ENCODE data around the gene AKR1A1. TPM values are rescaled to one million over a fixed set of nuclear protein-coding genes. Genes with fewer than 3 reads are reported as not detected.

AKR1A1 gene
- total RNA-seq, 1 donor from 2014 or later, result 214 TPM

GRCh38 chr1:45604239-45604638, 53.6 kb downstream of the AKR1A1 start:
- Mint-ChIP-seq H3K4me3 (ENCODE audit: low read depth) (no peak overlapping the region), H3K36me3 (ENCODE audit: insufficient read depth) (peaks cover 18% of the 10 kb centered on the region), H3K4me1 (ENCODE audit: low read depth) (no peaks in the 10 kb centered on the region), H3K9me3 (ENCODE audit: low read depth) (no peaks in the 10 kb centered on the region), H3K27me3 (no peaks in the 10 kb centered on the region), H3K27ac (no peak overlapping the region)
- TF ChIP-seq CTCF (IDR thresholded peaks at IDR 0.05; ENCODE audit: unreplicated experiment), result no peak
- DNase-seq (ENCODE audit: low spot score, unreplicated experiment), result no peak

- no peak overlapping the region for H3K4me3 Mint-ChIP-seq (ENCODE audit: low read depth)
- no peak for TF ChIP-seq CTCF (IDR thresholded peaks at IDR 0.05; ENCODE audit: unreplicated experiment)
- H3K27ac Mint-ChIP-seq, result no peak overlapping the region
- no peak for DNase-seq (ENCODE audit: low spot score, unreplicated experiment)
- H3K36me3 Mint-ChIP-seq (ENCODE audit: insufficient read depth), result peaks cover 27% of the 10 kb centered on the region
- no peaks in the 10 kb centered on the region for H3K9me3 Mint-ChIP-seq (ENCODE audit: low read depth)
- H3K27me3 Mint-ChIP-seq, result no peaks in the 10 kb centered on the region
- H3K4me1 Mint-ChIP-seq (ENCODE audit: low read depth), result peaks cover 6% of the 10 kb centered on the region
Observed at GRCh38 chr1:45607404-45608074, 56.9 kb downstream of the AKR1A1 start.

GRCh38 chr1:45608175-45609156, 57.8 kb downstream of the AKR1A1 start:
- Mint-ChIP-seq H3K27ac (peak overlapping the region; percentile 15), H3K9me3 (ENCODE audit: low read depth) (no peaks in the 10 kb centered on the region), H3K27me3 (no peaks in the 10 kb centered on the region), H3K4me3 (ENCODE audit: low read depth) (no peak overlapping the region), H3K4me1 (ENCODE audit: low read depth) (peaks cover 6% of the 10 kb centered on the region), H3K36me3 (ENCODE audit: insufficient read depth) (peaks cover 26% of the 10 kb centered on the region)
- no peak for DNase-seq (ENCODE audit: low spot score, unreplicated experiment)
- no peak for TF ChIP-seq CTCF (IDR thresholded peaks at IDR 0.05; ENCODE audit: unreplicated experiment)

- Mint-ChIP-seq H3K9me3 (ENCODE audit: low read depth) (no peaks in the 10 kb centered on the region), H3K36me3 (ENCODE audit: insufficient read depth) (peaks cover 36% of the 10 kb centered on the region), H3K4me3 (ENCODE audit: low read depth) (no peak overlapping the region), H3K4me1 (ENCODE audit: low read depth) (peaks cover 6% of the 10 kb centered on the region), H3K27ac (no peak overlapping the region), H3K27me3 (no peaks in the 10 kb centered on the region)
- TF ChIP-seq CTCF (IDR thresholded peaks at IDR 0.05; ENCODE audit: unreplicated experiment), result no peak
- no peak for DNase-seq (ENCODE audit: low spot score, unreplicated experiment)
Observed at GRCh38 chr1:45610589-45611226, 60.1 kb downstream of the AKR1A1 start.

- Mint-ChIP-seq H3K36me3 (ENCODE audit: insufficient read depth) (peaks cover 42% of the 10 kb centered on the region), H3K27me3 (no peaks in the 10 kb centered on the region), H3K4me3 (ENCODE audit: low read depth) (no peak overlapping the region), H3K27ac (no peak overlapping the region), H3K9me3 (ENCODE audit: low read depth) (no peaks in the 10 kb centered on the region), H3K4me1 (ENCODE audit: low read depth) (peaks cover 6% of the 10 kb centered on the region)
- DNase-seq (ENCODE audit: low spot score, unreplicated experiment), result no peak
- no peak for TF ChIP-seq CTCF (IDR thresholded peaks at IDR 0.05; ENCODE audit: unreplicated experiment)
Observed at GRCh38 chr1:45612941-45613579, 62.4 kb downstream of the AKR1A1 start.
